Stimulated activated CD4-positive, alpha-beta T cell treated with anti-CD3 and anti-CD28 coated beads, Interleukin-15, amount 100 ng/mL, for 1 hour (primary cell): ENCODE results near the gene ADCYAP1R1.

Source experiments
- DNase-seq, 2 donors: peaks; one replicate each; pipeline ENCODE4 v3.0.0-alpha.2; 2020; ENCODE audit warnings: low read depth in 1 of 2, low spot score in 1 of 2

The ADCYAP1R1 gene

GRCh38 chr7:31036924-31037323 is 15.2 kb upstream of the ADCYAP1R1 start:
- no peak for DNase-seq

GRCh38 chr7:31043051-31043471 is 9.0 kb upstream of the ADCYAP1R1 start:
- no peak for DNase-seq

- no peak for DNase-seq
Observed at GRCh38 chr7:31044529-31044928, 7.6 kb upstream of the ADCYAP1R1 start.

GRCh38 chr7:31046723-31047122 is 5.4 kb upstream of the ADCYAP1R1 start:
- DNase-seq, result no peak

GRCh38 chr7:31047313-31048146 is 4.6 kb upstream of the ADCYAP1R1 start:
- DNase-seq, result no peak

- DNase-seq, result no peak
Observed at GRCh38 chr7:31049005-31049765, 2.9 kb upstream of the ADCYAP1R1 start.

GRCh38 chr7:31052487-31052840 is 356 bp downstream of the ADCYAP1R1 start:
- DNase-seq, result no peak

- no peak for DNase-seq
Observed at GRCh38 chr7:31052841-31053601, 913 bp downstream of the ADCYAP1R1 start.

GRCh38 chr7:31053986-31054385 is 1.9 kb downstream of the ADCYAP1R1 start:
- DNase-seq, result no peak

GRCh38 chr7:31054608-31055278 is 2.6 kb downstream of the ADCYAP1R1 start:
- DNase-seq, result no peak

GRCh38 chr7:31055471-31055870 is 3.4 kb downstream of the ADCYAP1R1 start:
- no peak for DNase-seq

GRCh38 chr7:31056775-31057346 is 4.8 kb downstream of the ADCYAP1R1 start:
- no peak for DNase-seq

- DNase-seq, result no peak
Observed at GRCh38 chr7:31058122-31058521, 6.0 kb downstream of the ADCYAP1R1 start.

- DNase-seq, result no peak
Observed at GRCh38 chr7:31058688-31059087, 6.6 kb downstream of the ADCYAP1R1 start.

- no peak for DNase-seq
Observed at GRCh38 chr7:31059551-31059950, 7.4 kb downstream of the ADCYAP1R1 start.

- DNase-seq, result no peak
Observed at GRCh38 chr7:31061185-31061584, 9.1 kb downstream of the ADCYAP1R1 start.

GRCh38 chr7:31062746-31063435 is 10.8 kb downstream of the ADCYAP1R1 start:
- no peak for DNase-seq

- DNase-seq, result no peak
Observed at GRCh38 chr7:31065021-31065593, 13.0 kb downstream of the ADCYAP1R1 start.

GRCh38 chr7:31065840-31066239 is 13.7 kb downstream of the ADCYAP1R1 start:
- no peak for DNase-seq
